Stimulated activated CD8-positive, alpha-beta memory T cell treated with anti-CD3 and anti-CD28 coated beads, Interleukin-2, amount 100 ng/mL, for 48 hours (primary cell): ENCODE measurements around the gene DHX29.

ENCODE experiments used
- DNase-seq, 2 donors: peaks; one replicate each; pipeline ENCODE4 v3.0.0-alpha.2; 2020; ENCODE audit warnings: low read depth in 2 of 2

The DHX29 gene

DNA sequence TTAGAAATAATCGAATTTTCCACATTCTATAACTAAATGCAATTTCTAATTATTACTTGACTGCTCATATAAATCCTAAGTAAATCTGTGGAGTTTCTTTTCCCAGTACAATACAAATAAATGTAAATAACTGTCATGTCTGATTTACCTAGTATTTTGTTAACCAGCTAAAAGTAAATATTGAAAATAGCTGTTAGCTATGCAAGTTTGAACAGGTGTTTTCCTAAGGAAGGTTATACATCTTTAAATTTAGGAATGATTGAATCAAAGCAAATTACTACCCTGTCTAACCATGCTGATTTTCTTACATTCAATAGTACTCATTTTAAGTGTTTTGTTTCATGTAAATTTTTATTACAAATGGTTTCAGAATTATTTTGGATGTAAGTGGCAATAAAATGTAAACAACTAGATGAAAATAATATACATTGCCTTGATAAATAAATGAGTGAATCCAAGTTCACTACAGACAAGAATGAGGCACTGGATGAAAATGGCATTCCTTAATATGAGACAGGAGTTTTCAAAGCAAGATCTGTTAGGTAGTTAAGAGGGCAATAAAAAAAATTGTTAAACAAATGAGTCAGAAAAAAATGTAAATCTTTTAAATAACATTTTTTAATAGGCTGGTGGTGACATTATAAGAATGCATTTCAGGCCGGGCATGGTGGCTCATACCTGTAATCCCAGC, 96.2 kb downstream of the DHX29 start:
- no peak for DNase-seq
